ENCODE results near the gene SIK2.

- TF ChIP-seq EZH2 (IDR thresholded peaks at IDR 0.05; ENCODE audit: borderline replicate concordance, insufficient read depth, low read depth, low read length, poor library complexity, severe bottlenecking), result no peak
- TF ChIP-seq, protein P1, sequence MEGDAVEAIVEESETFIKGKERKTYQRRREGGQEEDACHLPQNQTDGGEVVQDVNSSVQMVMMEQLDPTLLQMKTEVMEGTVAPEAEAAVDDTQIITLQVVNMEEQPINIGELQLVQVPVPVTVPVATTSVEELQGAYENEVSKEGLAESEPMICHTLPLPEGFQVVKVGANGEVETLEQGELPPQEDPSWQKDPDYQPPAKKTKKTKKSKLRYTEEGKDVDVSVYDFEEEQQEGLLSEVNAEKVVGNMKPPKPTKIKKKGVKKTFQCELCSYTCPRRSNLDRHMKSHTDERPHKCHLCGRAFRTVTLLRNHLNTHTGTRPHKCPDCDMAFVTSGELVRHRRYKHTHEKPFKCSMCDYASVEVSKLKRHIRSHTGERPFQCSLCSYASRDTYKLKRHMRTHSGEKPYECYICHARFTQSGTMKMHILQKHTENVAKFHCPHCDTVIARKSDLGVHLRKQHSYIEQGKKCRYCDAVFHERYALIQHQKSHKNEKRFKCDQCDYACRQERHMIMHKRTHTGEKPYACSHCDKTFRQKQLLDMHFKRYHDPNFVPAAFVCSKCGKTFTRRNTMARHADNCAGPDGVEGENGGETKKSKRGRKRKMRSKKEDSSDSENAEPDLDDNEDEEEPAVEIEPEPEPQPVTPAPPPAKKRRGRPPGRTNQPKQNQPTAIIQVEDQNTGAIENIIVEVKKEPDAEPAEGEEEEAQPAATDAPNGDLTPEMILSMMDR (IDR thresholded peaks at IDR 0.05), result no peak
Observed at GRCh38 chr11:111741751-111742150, 139.5 kb downstream of the SIK2 start.
